ENCODE measurements around the gene CLEC9A. TPM values are rescaled to one million over a fixed set of nuclear protein-coding genes. Genes with fewer than 3 reads are reported as not detected.
A peak's percentile ranks its signal among the peaks of the same experiment; 100 is the strongest.

Gene CLEC9A
- total and polyA plus RNA-seq, 8 donors, result 0.20 to 2.6 TPM; not detected in 6

DNA sequence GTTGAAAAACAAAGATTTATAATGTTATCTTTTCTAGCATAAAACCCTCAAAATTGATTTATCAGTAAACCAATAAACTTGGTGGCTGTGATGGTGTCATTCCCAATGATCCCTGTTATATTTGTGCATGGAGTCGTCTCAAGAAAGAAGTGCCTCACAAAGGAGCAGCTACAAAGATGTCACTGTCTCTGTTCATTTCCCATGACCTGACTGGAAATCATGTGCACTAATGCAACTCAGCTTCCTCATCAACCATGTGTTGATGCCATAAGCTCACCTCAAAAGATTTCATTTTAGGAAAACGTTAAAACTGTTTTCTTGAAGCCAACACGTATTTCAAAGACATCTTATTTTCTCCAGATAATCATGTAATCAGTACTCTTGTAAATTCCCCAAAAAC lies 39.5 kb downstream of the CLEC9A start:
- Histone ChIP-seq H3K4me1 (peaks cover 0 to 4% (median 0%) of the 10 kb centered on the region in 4 donors), H3K27ac (peak overlapping the region in 1 of 5 donors; percentile 70), H3K9me3 (no peaks in the 10 kb centered on the region), H3K36me3 (no peaks in the 10 kb centered on the region), H3K4me3 (no peak overlapping the region), H3K27me3 (no peaks in the 10 kb centered on the region)
- no peak for TF ChIP-seq POLR2AphosphoS5 (IDR thresholded peaks at IDR 0.05)
- TF ChIP-seq POLR2A (IDR thresholded peaks at IDR 0.05), result no peak
- TF ChIP-seq EP300 (IDR thresholded peaks at IDR 0.05), result no peak
- no peak for TF ChIP-seq CTCF (IDR thresholded peaks at IDR 0.05)
- intact Hi-C loops (cut with DNase I; ENCODE audit: low total_unique reads), result no loop called here
- 20 to 26% (median 25%) methylated on average over 3 of the region's 3 CpGs for WGBS, 5 donors
- no peak for DNase-seq

DNA sequence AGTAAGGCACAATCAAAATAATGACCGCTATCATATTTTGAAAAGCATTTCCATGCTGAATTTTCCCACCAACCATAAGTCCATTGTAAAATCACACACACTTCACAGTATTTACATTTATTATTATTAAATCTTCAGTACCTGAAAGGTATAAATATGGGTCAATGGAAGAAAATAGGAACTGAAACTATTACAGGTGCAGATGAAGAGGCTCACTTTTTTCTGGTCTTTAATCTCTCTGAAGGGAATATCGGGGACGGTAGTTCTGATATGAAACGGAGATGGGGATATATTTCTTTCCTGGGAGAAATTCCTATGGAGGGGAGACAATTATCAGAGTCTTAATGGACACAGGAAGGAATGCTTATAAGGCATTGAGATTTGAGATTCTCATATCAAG lies 39.9 kb downstream of the CLEC9A start:
- no peak for DNase-seq
- Histone ChIP-seq H3K27me3 (no peaks in the 10 kb centered on the region), H3K9me3 (no peaks in the 10 kb centered on the region), H3K27ac (no peak overlapping the region), H3K36me3 (no peaks in the 10 kb centered on the region), H3K4me3 (no peak overlapping the region), H3K4me1 (peaks cover 0 to 4% (median 0%) of the 10 kb centered on the region in 4 donors)
- intact Hi-C loops (cut with DNase I; ENCODE audit: low total_unique reads), result no loop called here
- WGBS, 5 donors, result 89 to 94% (median 91%) methylated on average over 4 of the region's 4 CpGs
- TF ChIP-seq POLR2AphosphoS5 (IDR thresholded peaks at IDR 0.05) (no peak), EP300 (IDR thresholded peaks at IDR 0.05) (no peak), CTCF (IDR thresholded peaks at IDR 0.05) (no peak), POLR2A (IDR thresholded peaks at IDR 0.05) (no peak)

GRCh38 chr12:10072131-10072530 lies 41.6 kb downstream of the CLEC9A start:
- peaks cover 0 to 4% (median 0%) of the 10 kb centered on the region in 4 donors for H3K4me1 ChIP-seq
- H3K27me3 ChIP-seq, result no peaks in the 10 kb centered on the region
- intact Hi-C loops (cut with DNase I; ENCODE audit: low total_unique reads), result no loop called here
- H3K36me3 ChIP-seq, result no peaks in the 10 kb centered on the region
- 84 to 95% (median 89%) methylated on average over 2 of the region's 2 CpGs for WGBS, 5 donors
- TF ChIP-seq POLR2A (IDR thresholded peaks at IDR 0.05), result no peak
- TF ChIP-seq CTCF (IDR thresholded peaks at IDR 0.05), result no peak
- TF ChIP-seq POLR2AphosphoS5 (IDR thresholded peaks at IDR 0.05), result no peak
- TF ChIP-seq EP300 (IDR thresholded peaks at IDR 0.05), result no peak
- no peak overlapping the region for H3K4me3 ChIP-seq
- DNase-seq, result no peak
- no peaks in the 10 kb centered on the region for H3K9me3 ChIP-seq
- H3K27ac ChIP-seq, result no peak overlapping the region

- no peak for TF ChIP-seq CTCF (IDR thresholded peaks at IDR 0.05)
- TF ChIP-seq POLR2A (IDR thresholded peaks at IDR 0.05), result no peak
- TF ChIP-seq EP300 (IDR thresholded peaks at IDR 0.05), result no peak
- no peak for TF ChIP-seq POLR2AphosphoS5 (IDR thresholded peaks at IDR 0.05)
- Histone ChIP-seq H3K36me3 (no peaks in the 10 kb centered on the region), H3K9me3 (no peaks in the 10 kb centered on the region), H3K4me3 (no peak overlapping the region), H3K27ac (no peak overlapping the region), H3K4me1 (peaks cover 0 to 4% (median 0%) of the 10 kb centered on the region in 4 donors), H3K27me3 (no peaks in the 10 kb centered on the region)
- 86 to 94% (median 91%) methylated on average over 5 of the region's 5 CpGs for WGBS, 5 donors
- intact Hi-C loops (cut with DNase I; ENCODE audit: low total_unique reads), result no loop called here
- no peak for DNase-seq
Measured at GRCh38 chr12:10073261-10073660, 42.8 kb downstream of the CLEC9A start.
